ENCODE data around the gene MND1. TPM values are rescaled to one million over a fixed set of nuclear protein-coding genes. Genes with fewer than 3 reads are reported as not detected.

Gene MND1
- polyA plus RNA-seq, 4 donors: 3.8 to 9.3 (median 7.2) TPM; not detected in 1

DNA sequence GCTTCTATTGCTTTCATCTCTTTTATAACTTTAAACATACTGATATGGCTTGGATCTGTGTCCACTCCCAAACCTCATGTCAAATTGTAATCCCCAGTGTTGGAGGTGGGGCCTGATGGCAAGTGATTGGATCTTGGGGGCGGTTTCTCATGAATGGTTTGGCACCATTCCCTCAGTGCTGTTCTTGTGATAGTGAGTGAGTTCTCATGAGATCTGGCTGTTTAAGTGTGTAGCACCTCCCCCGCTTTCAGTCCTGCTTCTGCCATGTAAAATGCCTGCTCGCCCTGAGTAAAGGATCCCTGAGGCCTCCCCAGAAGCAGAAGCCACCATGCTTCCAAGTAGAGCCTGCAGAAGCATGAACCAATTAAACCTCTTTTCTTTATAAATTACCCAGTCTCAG is 17.7 kb downstream of the MND1 start:
- Histone ChIP-seq H3K4me3 (ENCODE audit: low read depth in 1 of 3, low read length in 3 of 3) (no peak overlapping the region), H3K4me1 (ENCODE audit: control insufficient read depth in 3 of 3, insufficient read depth in 2 of 3, low read depth in 1 of 3, low read length in 2 of 3) (no peaks in the 10 kb centered on the region), H3K27ac (ENCODE audit: low read depth in 1 of 3, low read length in 2 of 3) (no peak overlapping the region), H3K27me3 (ENCODE audit: control insufficient read depth in 3 of 3, insufficient read depth in 3 of 3, low read length in 3 of 3) (no peaks in the 10 kb centered on the region), H3K9me3 (ENCODE audit: control insufficient read depth in 2 of 2, insufficient read depth in 1 of 2, low read depth in 1 of 2, low read length in 1 of 2) (no peaks in the 10 kb centered on the region), H3K36me3 (ENCODE audit: control insufficient read depth in 3 of 3, insufficient read depth in 2 of 3, low read depth in 1 of 3, low read length in 3 of 3) (peaks cover 0 to 6% (median 0%) of the 10 kb centered on the region in 3 donors)
- no peak for DNase-seq
- FAIRE-seq: no peak
- WGBS, 3 donors: 78 to 86% (median 79%) methylated on average over 3 of the region's 3 CpGs

DNA sequence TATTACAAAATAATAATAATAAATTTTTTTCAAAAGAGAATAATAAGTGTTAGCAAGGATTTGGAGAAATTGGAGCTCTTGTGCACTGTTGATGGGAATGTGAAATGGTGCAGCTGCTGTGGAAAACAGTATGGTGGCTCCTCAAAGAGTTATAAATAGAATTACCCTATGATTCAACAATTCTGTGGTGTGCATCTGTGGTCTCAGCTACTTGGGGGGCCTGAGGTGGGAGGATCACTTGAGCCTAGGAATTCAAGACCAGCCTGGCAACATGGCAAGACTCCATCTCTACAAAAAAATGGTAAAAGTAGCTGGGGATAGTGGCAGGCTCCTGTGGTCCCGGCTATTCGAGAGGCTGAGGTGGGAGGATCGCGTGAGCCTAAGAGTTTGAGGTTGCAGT is 19.6 kb downstream of the MND1 start:
- no peaks in the 10 kb centered on the region for H3K4me1 ChIP-seq (ENCODE audit: control insufficient read depth in 3 of 3, insufficient read depth in 2 of 3, low read depth in 1 of 3, low read length in 2 of 3)
- FAIRE-seq: no peak
- no peaks in the 10 kb centered on the region for H3K27me3 ChIP-seq (ENCODE audit: control insufficient read depth in 3 of 3, insufficient read depth in 3 of 3, low read length in 3 of 3)
- peaks cover 0 to 6% (median 0%) of the 10 kb centered on the region in 3 donors for H3K36me3 ChIP-seq (ENCODE audit: control insufficient read depth in 3 of 3, insufficient read depth in 2 of 3, low read depth in 1 of 3, low read length in 3 of 3)
- no peak for DNase-seq
- H3K9me3 ChIP-seq (ENCODE audit: control insufficient read depth in 2 of 2, insufficient read depth in 1 of 2, low read depth in 1 of 2, low read length in 1 of 2): no peaks in the 10 kb centered on the region
- H3K4me3 ChIP-seq (ENCODE audit: low read depth in 1 of 3, low read length in 3 of 3): no peak overlapping the region
- H3K27ac ChIP-seq (ENCODE audit: low read depth in 1 of 3, low read length in 2 of 3): no peak overlapping the region
- WGBS, 3 donors: 99 to 100% (median 99%) methylated on average over 4 of the region's 4 CpGs

DNA sequence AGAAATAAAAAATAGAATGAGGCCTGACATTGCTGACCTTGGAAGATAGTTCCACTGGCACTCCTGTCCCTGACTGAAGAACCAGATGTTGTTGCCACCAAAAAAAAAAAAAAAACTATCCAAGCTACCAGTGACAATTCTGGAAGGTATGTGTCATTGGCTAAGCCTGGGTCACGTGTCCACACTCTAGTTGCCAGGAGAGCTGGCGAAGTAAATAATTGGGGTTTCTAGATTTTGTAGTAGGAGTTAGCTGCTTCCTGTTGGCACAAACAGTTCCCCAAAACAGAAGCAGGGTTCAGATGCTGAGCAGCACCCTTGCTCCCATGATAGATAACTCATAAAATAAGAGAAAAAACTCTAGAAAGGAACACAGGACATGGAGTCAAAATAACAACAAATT is 20.5 kb downstream of the MND1 start:
- WGBS, 3 donors: 95 to 96% (median 95%) methylated on average over 2 of the region's 2 CpGs
- Histone ChIP-seq H3K9me3 (ENCODE audit: control insufficient read depth in 2 of 2, insufficient read depth in 1 of 2, low read depth in 1 of 2, low read length in 1 of 2) (no peaks in the 10 kb centered on the region), H3K36me3 (ENCODE audit: control insufficient read depth in 3 of 3, insufficient read depth in 2 of 3, low read depth in 1 of 3, low read length in 3 of 3) (peaks cover 0 to 8% (median 0%) of the 10 kb centered on the region in 3 donors), H3K4me1 (ENCODE audit: control insufficient read depth in 3 of 3, insufficient read depth in 2 of 3, low read depth in 1 of 3, low read length in 2 of 3) (no peaks in the 10 kb centered on the region), H3K27ac (ENCODE audit: low read depth in 1 of 3, low read length in 2 of 3) (no peak overlapping the region), H3K27me3 (ENCODE audit: control insufficient read depth in 3 of 3, insufficient read depth in 3 of 3, low read length in 3 of 3) (no peaks in the 10 kb centered on the region), H3K4me3 (ENCODE audit: low read depth in 1 of 3, low read length in 3 of 3) (no peak overlapping the region)
- FAIRE-seq (no peak), DNase-seq (no peak)

DNA sequence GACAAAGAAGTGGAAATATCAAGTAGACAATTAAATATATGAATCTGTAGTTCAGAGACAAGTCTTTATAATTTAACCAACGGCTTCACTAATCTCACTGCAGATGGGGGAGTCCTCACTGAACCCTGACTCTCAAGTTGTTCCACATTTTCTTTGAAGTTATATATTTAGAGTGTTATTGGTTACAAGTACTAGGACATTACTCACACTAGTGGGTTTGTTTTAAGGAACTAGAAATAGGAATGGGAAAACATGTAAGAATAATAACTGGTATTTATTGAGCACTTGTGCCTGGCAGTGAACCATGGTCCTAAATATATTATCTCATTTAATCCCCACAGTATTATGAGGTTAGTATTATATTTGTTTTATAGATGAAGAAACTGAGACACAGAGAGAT is 22.0 kb downstream of the MND1 start:
- Histone ChIP-seq H3K36me3 (ENCODE audit: control insufficient read depth in 3 of 3, insufficient read depth in 2 of 3, low read depth in 1 of 3, low read length in 3 of 3) (peaks cover 0 to 9% (median 0%) of the 10 kb centered on the region in 3 donors), H3K4me1 (ENCODE audit: control insufficient read depth in 3 of 3, insufficient read depth in 2 of 3, low read depth in 1 of 3, low read length in 2 of 3) (no peaks in the 10 kb centered on the region), H3K27ac (ENCODE audit: low read depth in 1 of 3, low read length in 2 of 3) (no peak overlapping the region), H3K4me3 (ENCODE audit: low read depth in 1 of 3, low read length in 3 of 3) (no peak overlapping the region), H3K9me3 (ENCODE audit: control insufficient read depth in 2 of 2, insufficient read depth in 1 of 2, low read depth in 1 of 2, low read length in 1 of 2) (no peaks in the 10 kb centered on the region), H3K27me3 (ENCODE audit: control insufficient read depth in 3 of 3, insufficient read depth in 3 of 3, low read length in 3 of 3) (no peaks in the 10 kb centered on the region)
- no peak for FAIRE-seq
- WGBS, 3 donors: 85 to 97% (median 96%) methylated on average over 1 of the region's 1 CpG
- DNase-seq: no peak

DNA sequence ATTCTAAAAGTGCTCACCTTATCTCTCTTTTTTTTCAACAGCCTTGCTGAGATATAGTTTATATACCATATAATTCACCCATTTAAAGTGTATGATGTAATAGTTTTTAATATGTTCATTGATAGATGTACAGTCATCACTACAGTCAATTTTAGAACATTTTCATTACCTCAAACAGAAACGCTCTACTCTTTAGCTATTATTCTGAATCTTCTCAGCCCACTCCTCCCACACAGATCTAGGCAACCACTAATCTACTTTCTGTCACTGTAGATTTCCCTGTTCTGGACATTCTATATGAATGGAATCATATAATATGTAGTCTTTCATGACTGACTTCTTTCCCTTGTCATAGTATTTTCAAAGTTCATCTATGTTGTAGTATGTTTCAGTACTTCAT is 22.6 kb downstream of the MND1 start:
- no peak overlapping the region for H3K4me3 ChIP-seq (ENCODE audit: low read depth in 1 of 3, low read length in 3 of 3)
- H3K27me3 ChIP-seq (ENCODE audit: control insufficient read depth in 3 of 3, insufficient read depth in 3 of 3, low read length in 3 of 3): no peaks in the 10 kb centered on the region
- WGBS, 3 donors: 72 to 96% (median 78%) methylated on average over 1 of the region's 1 CpG
- H3K27ac ChIP-seq (ENCODE audit: low read depth in 1 of 3, low read length in 2 of 3): no peak overlapping the region
- peaks cover 0 to 9% (median 0%) of the 10 kb centered on the region in 3 donors for H3K36me3 ChIP-seq (ENCODE audit: control insufficient read depth in 3 of 3, insufficient read depth in 2 of 3, low read depth in 1 of 3, low read length in 3 of 3)
- H3K4me1 ChIP-seq (ENCODE audit: control insufficient read depth in 3 of 3, insufficient read depth in 2 of 3, low read depth in 1 of 3, low read length in 2 of 3): no peaks in the 10 kb centered on the region
- no peaks in the 10 kb centered on the region for H3K9me3 ChIP-seq (ENCODE audit: control insufficient read depth in 2 of 2, insufficient read depth in 1 of 2, low read depth in 1 of 2, low read length in 1 of 2)
- FAIRE-seq: no peak
- DNase-seq: no peak

DNA sequence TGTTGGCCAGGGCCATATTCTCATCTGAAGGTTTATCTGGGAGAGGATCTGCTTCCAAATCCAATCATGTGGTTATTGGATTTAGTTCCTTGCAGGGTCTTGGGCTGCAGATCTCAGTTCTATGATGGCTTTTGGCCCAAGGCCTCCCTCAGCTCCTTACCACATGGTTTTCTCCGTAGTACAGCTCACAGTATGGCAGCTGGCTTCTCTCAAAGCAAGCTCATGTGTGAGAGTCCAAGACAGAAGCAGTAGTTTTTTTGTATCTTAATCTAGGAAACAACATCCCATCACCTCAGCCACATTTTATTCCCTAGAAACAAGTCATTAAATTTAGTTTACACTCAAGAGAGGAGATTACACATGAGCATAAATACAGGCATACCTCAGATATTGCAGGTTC is 24.5 kb downstream of the MND1 start:
- no peaks in the 10 kb centered on the region for H3K4me1 ChIP-seq (ENCODE audit: control insufficient read depth in 3 of 3, insufficient read depth in 2 of 3, low read depth in 1 of 3, low read length in 2 of 3)
- H3K27ac ChIP-seq (ENCODE audit: low read depth in 1 of 3, low read length in 2 of 3): no peak overlapping the region
- 86 to 96% (median 88%) methylated on average over 1 of the region's 1 CpG for WGBS, 3 donors
- peaks cover 0 to 9% (median 0%) of the 10 kb centered on the region in 3 donors for H3K36me3 ChIP-seq (ENCODE audit: control insufficient read depth in 3 of 3, insufficient read depth in 2 of 3, low read depth in 1 of 3, low read length in 3 of 3)
- H3K9me3 ChIP-seq (ENCODE audit: control insufficient read depth in 2 of 2, insufficient read depth in 1 of 2, low read depth in 1 of 2, low read length in 1 of 2): no peaks in the 10 kb centered on the region
- FAIRE-seq (no peak), DNase-seq (no peak)
- H3K27me3 ChIP-seq (ENCODE audit: control insufficient read depth in 3 of 3, insufficient read depth in 3 of 3, low read length in 3 of 3): no peaks in the 10 kb centered on the region
- no peak overlapping the region for H3K4me3 ChIP-seq (ENCODE audit: low read depth in 1 of 3, low read length in 3 of 3)

DNA sequence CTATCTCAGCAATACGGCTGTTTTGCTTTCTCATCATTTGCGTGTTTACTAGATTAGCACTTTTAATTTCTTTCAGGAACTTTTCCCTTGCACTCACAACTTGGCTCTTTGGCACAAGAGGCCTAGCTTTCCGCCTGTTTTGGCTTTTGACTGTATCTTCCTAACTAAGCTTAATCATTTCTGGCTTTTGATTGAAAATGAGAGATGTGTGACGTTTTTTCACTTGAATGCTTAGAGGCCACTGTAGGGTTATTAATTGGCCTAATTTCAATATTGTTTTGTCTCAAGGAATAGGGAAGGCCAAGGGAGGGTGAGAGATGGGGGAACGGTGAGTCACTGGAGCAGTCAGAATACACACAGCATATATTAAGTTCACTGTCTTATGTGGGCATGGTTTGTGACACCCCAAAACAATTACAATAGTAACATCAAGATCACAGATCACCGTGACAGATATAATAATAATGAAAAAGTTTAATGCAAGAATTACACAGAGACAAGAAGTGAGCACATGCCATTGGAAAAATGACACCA is 27.3 kb downstream of the MND1 start:
- no peaks in the 10 kb centered on the region for H3K4me1 ChIP-seq (ENCODE audit: control insufficient read depth in 3 of 3, insufficient read depth in 2 of 3, low read depth in 1 of 3, low read length in 2 of 3)
- 83 to 87% (median 85%) methylated on average over 6 of the region's 6 CpGs for WGBS, 3 donors
- no peaks in the 10 kb centered on the region for H3K27me3 ChIP-seq (ENCODE audit: control insufficient read depth in 3 of 3, insufficient read depth in 3 of 3, low read length in 3 of 3)
- no peak for DNase-seq
- H3K9me3 ChIP-seq (ENCODE audit: control insufficient read depth in 2 of 2, insufficient read depth in 1 of 2, low read depth in 1 of 2, low read length in 1 of 2): no peaks in the 10 kb centered on the region
- H3K36me3 ChIP-seq (ENCODE audit: control insufficient read depth in 3 of 3, insufficient read depth in 2 of 3, low read depth in 1 of 3, low read length in 3 of 3): peaks cover 0 to 7% (median 0%) of the 10 kb centered on the region in 3 donors
- no peak overlapping the region for H3K27ac ChIP-seq (ENCODE audit: low read depth in 1 of 3, low read length in 2 of 3)
- H3K4me3 ChIP-seq (ENCODE audit: low read depth in 1 of 3, low read length in 3 of 3): no peak overlapping the region
- FAIRE-seq: no peak

DNA sequence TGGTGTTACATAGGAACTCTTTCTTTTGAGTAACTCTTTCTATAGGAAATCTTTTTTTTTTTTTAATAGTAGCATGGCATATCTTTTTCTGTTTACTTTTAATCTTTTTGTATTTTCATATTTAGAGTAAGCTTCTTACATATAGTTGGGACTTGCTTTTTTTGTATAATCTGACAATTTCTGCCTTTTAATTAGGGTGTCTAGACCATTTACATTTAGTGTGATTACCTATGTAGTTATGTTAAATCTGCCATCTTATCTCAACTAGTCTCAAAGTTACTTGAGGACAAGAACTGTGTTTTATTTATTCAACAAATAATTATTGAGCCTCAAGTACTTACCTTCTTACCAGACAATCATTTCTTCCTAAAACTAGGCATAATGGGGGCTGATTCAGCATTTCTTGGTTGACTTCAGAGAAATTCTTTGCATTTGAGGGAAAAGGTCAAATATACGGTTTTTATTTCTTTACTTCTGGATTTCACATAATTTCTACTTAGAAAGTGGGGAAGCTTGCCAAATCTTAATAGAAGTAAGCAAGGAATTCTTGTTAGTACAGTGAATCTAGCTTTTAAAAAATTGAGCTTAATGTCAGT is 28.6 kb downstream of the MND1 start:
- H3K4me1 ChIP-seq (ENCODE audit: control insufficient read depth in 3 of 3, insufficient read depth in 2 of 3, low read depth in 1 of 3, low read length in 2 of 3): no peaks in the 10 kb centered on the region
- no peak for DNase-seq
- H3K4me3 ChIP-seq (ENCODE audit: low read depth in 1 of 3, low read length in 3 of 3): no peak overlapping the region
- peaks cover 0 to 7% (median 0%) of the 10 kb centered on the region in 3 donors for H3K36me3 ChIP-seq (ENCODE audit: control insufficient read depth in 3 of 3, insufficient read depth in 2 of 3, low read depth in 1 of 3, low read length in 3 of 3)
- H3K9me3 ChIP-seq (ENCODE audit: control insufficient read depth in 2 of 2, insufficient read depth in 1 of 2, low read depth in 1 of 2, low read length in 1 of 2): no peaks in the 10 kb centered on the region
- FAIRE-seq: no peak
- 85 to 97% (median 92%) methylated on average over 1 of the region's 1 CpG for WGBS, 3 donors
- no peak overlapping the region for H3K27ac ChIP-seq (ENCODE audit: low read depth in 1 of 3, low read length in 2 of 3)
- H3K27me3 ChIP-seq (ENCODE audit: control insufficient read depth in 3 of 3, insufficient read depth in 3 of 3, low read length in 3 of 3): no peaks in the 10 kb centered on the region

DNA sequence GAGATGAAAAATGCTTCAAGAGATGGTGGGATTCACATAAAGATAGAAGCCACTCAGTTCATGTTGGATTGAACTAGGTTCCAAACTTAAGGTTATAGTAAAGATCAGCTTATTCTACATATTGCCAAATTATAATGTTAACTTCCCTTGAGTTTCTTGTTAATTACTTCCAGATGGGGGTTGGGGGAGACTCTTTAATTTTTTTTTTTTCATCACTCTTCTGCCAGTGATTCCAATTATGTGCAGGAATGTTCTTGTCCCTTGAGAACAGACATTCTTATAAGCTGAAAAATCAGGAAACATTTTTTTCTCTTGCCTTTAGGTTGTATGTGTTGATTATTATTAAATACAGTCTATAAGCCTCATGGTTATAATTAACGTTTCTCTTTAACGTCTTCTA is 30.0 kb downstream of the MND1 start:
- Histone ChIP-seq H3K27me3 (ENCODE audit: control insufficient read depth in 3 of 3, insufficient read depth in 3 of 3, low read length in 3 of 3) (no peaks in the 10 kb centered on the region), H3K4me3 (ENCODE audit: low read depth in 1 of 3, low read length in 3 of 3) (no peak overlapping the region), H3K4me1 (ENCODE audit: control insufficient read depth in 3 of 3, insufficient read depth in 2 of 3, low read depth in 1 of 3, low read length in 2 of 3) (no peaks in the 10 kb centered on the region), H3K9me3 (ENCODE audit: control insufficient read depth in 2 of 2, insufficient read depth in 1 of 2, low read depth in 1 of 2, low read length in 1 of 2) (no peaks in the 10 kb centered on the region), H3K27ac (ENCODE audit: low read depth in 1 of 3, low read length in 2 of 3) (no peak overlapping the region), H3K36me3 (ENCODE audit: control insufficient read depth in 3 of 3, insufficient read depth in 2 of 3, low read depth in 1 of 3, low read length in 3 of 3) (peaks cover 0 to 7% (median 0%) of the 10 kb centered on the region in 3 donors)
- no peak for DNase-seq
- FAIRE-seq: no peak
- 86 to 96% (median 87%) methylated on average over 2 of the region's 2 CpGs for WGBS, 3 donors

Measured in small intestine (tissue), 7 donors.